Measurements from ENCODE around the gene SCG5.

DNA sequence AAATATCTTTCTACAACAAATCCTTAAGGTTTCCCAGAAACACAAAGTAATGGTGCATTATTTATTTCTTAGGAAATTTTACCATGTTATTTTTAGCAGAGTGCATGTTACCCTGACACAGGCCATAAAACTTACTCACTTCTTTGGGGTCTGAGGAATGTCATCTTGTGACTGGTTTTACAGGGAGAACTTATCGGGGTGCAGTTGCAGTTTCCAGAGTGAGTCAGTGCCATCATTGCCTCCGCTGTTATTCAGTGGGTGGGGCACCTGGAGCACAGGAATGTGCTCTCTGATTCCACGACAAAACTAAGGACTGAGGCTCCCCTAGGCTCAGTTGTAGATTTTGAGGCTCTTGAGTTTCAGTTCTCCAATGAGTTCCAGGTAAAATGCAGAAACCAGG, 65.2 kb downstream of the SCG5 start:
- TF ChIP-seq EZH2 (optimal IDR thresholded peaks at IDR 0.05; ENCODE audit: low read depth, low read length): no peak
- TF ChIP-seq, protein P1, sequence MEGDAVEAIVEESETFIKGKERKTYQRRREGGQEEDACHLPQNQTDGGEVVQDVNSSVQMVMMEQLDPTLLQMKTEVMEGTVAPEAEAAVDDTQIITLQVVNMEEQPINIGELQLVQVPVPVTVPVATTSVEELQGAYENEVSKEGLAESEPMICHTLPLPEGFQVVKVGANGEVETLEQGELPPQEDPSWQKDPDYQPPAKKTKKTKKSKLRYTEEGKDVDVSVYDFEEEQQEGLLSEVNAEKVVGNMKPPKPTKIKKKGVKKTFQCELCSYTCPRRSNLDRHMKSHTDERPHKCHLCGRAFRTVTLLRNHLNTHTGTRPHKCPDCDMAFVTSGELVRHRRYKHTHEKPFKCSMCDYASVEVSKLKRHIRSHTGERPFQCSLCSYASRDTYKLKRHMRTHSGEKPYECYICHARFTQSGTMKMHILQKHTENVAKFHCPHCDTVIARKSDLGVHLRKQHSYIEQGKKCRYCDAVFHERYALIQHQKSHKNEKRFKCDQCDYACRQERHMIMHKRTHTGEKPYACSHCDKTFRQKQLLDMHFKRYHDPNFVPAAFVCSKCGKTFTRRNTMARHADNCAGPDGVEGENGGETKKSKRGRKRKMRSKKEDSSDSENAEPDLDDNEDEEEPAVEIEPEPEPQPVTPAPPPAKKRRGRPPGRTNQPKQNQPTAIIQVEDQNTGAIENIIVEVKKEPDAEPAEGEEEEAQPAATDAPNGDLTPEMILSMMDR (IDR thresholded peaks at IDR 0.05; ENCODE audit: low read length): no peak
- TF ChIP-seq EZH2phosphoT487 (IDR thresholded peaks at IDR 0.05; ENCODE audit: low read length): no peak
